Right lobe of liver (tissue), 4 donors: ENCODE data around the gene SYNJ2BP.

Source experiments
- POLR2A ChIP-seq: fragments of 450-650 bp; IDR thresholded peaks from one replicate; pipeline ENCODE4 v1.6.1; 2017; ENCODE audit warnings: antibody characterized with exemption, mild to moderate bottlenecking
- TF ChIP-seq, protein P1 (sequence below), 4 donors: fragments of 200-600 bp in 3 of 4; fragments of 450-650 bp in 1 of 4; IDR thresholded peaks; one replicate each; pipeline versions ENCODE4 v1.5.1 to v1.8.0; 2016 to 2022; ENCODE audit warnings: antibody characterized with exemption in 4 of 4, mild to moderate bottlenecking in 2 of 4
- donor health status: DM: no; HTN: no; CAD: no.
- donor health status: DM: no; HTN: no; CAD: no.
- donor health status: DM: no; HTN: yes; CAD: no.

DNA sequence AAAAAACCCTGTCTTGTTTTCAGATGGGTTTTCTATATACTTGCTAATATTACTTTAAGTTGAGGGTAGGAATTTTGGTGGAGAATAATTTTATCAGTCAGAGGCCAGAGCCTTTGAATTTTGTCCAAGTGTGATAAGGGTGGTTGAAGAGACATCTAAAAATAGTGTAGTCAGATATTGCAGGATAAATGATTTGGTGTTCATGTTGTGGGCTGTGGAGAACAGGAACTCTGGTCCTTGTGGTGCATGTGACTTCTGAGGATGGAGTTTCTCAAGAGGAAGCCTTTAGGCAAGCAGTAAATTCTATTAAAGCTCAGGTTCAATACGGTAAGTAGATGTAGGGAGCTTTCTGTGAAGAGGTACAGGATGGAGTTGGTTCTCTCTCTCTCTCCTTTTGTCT is 37.8 kb upstream of the SYNJ2BP start:
- TF ChIP-seq, protein P1, sequence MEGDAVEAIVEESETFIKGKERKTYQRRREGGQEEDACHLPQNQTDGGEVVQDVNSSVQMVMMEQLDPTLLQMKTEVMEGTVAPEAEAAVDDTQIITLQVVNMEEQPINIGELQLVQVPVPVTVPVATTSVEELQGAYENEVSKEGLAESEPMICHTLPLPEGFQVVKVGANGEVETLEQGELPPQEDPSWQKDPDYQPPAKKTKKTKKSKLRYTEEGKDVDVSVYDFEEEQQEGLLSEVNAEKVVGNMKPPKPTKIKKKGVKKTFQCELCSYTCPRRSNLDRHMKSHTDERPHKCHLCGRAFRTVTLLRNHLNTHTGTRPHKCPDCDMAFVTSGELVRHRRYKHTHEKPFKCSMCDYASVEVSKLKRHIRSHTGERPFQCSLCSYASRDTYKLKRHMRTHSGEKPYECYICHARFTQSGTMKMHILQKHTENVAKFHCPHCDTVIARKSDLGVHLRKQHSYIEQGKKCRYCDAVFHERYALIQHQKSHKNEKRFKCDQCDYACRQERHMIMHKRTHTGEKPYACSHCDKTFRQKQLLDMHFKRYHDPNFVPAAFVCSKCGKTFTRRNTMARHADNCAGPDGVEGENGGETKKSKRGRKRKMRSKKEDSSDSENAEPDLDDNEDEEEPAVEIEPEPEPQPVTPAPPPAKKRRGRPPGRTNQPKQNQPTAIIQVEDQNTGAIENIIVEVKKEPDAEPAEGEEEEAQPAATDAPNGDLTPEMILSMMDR (IDR thresholded peaks at IDR 0.05) = no peak
- no peak for TF ChIP-seq POLR2A
